Parathyroid adenoma (tissue), 2 donors: ENCODE measurements around the gene ACP7.
"Not testable (repeated sequence)": the region's sequence is repeated elsewhere in the genome, so short reads cannot be mapped to it uniquely, and the experiment has no call there.

Source experiments
- H2AFZ ChIP-seq: fragments of 300-600 bp; sonication (generic); one replicate; pipeline ENCODE4 v1.7.0; 2017; ENCODE audit warnings: antibody characterized with exemption, mild to moderate bottlenecking
- H3K27ac ChIP-seq: fragments of 300-600 bp; sonication (generic); one replicate; pipeline ENCODE4 v1.7.0; 2017
- H3K27me3 ChIP-seq: fragments of 300-600 bp; sonication (generic); one replicate; pipeline ENCODE4 v1.7.0; 2017; ENCODE audit warnings: low read length; ENCODE audit not compliant: control insufficient read depth, insufficient read depth
- H3K36me3 ChIP-seq: fragments of 300-600 bp; sonication (generic); one replicate; pipeline ENCODE4 v1.7.0; 2017; ENCODE audit warnings: low read length; ENCODE audit not compliant: control insufficient read depth, insufficient read depth
- H3K4me1 ChIP-seq: fragments of 300-600 bp; sonication (generic); one replicate; pipeline ENCODE4 v1.7.0; 2017; ENCODE audit warnings: control low read depth
- H3K4me2 ChIP-seq: fragments of 300-600 bp; sonication (generic); one replicate; pipeline ENCODE4 v1.7.0; 2017; ENCODE audit warnings: low read length
- H3K4me3 ChIP-seq: fragments of 300-600 bp; sonication (generic); one replicate; pipeline ENCODE4 v1.7.0; 2017; ENCODE audit warnings: low read depth, low read length
- H3K79me2 ChIP-seq: fragments of 300-600 bp; sonication (generic); one replicate; pipeline ENCODE4 v1.7.0; 2017; ENCODE audit warnings: control low read depth
- H3K9ac ChIP-seq: fragments of 300-600 bp; sonication (generic); one replicate; pipeline ENCODE4 v1.7.0; 2017; ENCODE audit warnings: mild to moderate bottlenecking
- H3K9me3 ChIP-seq: fragments of 300-600 bp; sonication (generic); one replicate; pipeline ENCODE4 v1.7.0; 2017; ENCODE audit warnings: low read length; ENCODE audit not compliant: control insufficient read depth
- CTCF ChIP-seq: fragments of 300-600 bp; sonication (generic); IDR thresholded peaks from one replicate; pipeline ENCODE4 v1.7.0; 2017; ENCODE audit warnings: antibody characterized with exemption, mild to moderate bottlenecking
- donor health status: primary hyperparathyroidism.

The ACP7 gene

DNA sequence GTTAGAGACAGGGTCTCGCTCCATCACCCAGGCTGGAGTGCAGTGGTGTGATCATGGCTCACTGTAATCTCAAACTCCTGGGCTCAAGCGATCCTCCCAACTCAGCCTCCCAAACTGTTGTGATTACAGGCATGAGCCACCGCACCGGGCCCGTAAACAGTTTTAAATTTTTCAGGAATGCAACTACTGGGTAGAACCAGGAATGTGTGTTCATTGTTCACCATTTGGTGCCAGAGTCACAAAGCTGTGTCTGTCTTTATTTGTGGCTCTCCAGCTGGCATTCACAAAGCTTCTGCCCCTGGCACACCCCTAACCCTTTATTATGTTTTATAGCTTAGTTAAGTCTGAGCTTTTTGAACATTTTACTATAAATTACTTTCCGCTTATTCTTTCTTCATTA lies 19.8 kb upstream of the ACP7 start:
- TF ChIP-seq CTCF = no peak
- Histone ChIP-seq H3K9me3 (no peaks in the 10 kb centered on the region), H2AFZ (no peak overlapping the region), H3K4me2 (no peak overlapping the region), H3K4me1 (peaks cover 24% of the 10 kb centered on the region), H3K27ac (no peak overlapping the region), H3K79me2 (no peaks in the 10 kb centered on the region), H3K27me3 (no peaks in the 10 kb centered on the region), H3K36me3 (no peaks in the 10 kb centered on the region), H3K9ac (no peak overlapping the region), H3K4me3 (no peak overlapping the region)

DNA sequence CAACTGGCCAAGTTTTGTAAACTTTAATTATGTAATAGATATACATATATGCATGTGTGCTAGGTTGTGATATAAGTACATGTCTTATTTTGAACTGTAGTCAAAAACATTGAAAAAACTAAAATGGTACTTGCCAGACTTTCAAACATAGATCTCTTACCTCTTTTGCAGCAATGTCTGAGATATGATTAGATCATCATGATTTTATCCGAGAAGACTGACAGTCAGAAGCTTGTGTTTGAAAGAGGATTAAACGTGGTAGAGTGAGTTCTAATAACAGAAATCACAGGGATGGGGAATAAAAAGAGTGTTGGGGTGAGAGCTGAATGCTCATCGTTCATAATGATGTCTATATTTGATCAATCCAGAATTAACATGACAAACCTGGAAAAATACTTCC lies 18.2 kb upstream of the ACP7 start:
- Histone ChIP-seq H3K9me3 (no peaks in the 10 kb centered on the region), H3K4me1 (peaks cover 24% of the 10 kb centered on the region), H3K27me3 (no peaks in the 10 kb centered on the region), H3K27ac (peak overlapping the region; percentile 71), H3K9ac (no peak overlapping the region), H3K36me3 (no peaks in the 10 kb centered on the region), H3K4me2 (peak overlapping the region; percentile 39), H2AFZ (peak overlapping the region; percentile 2), H3K79me2 (no peaks in the 10 kb centered on the region), H3K4me3 (peak overlapping the region; percentile 12)
- no peak for TF ChIP-seq CTCF

- H3K27me3 ChIP-seq = no peaks in the 10 kb centered on the region
- peak overlapping the region; percentile 71 for H3K27ac ChIP-seq
- TF ChIP-seq CTCF = no peak
- no peaks in the 10 kb centered on the region for H3K36me3 ChIP-seq
- H3K4me3 ChIP-seq = no peak overlapping the region
- no peak overlapping the region for H3K4me2 ChIP-seq
- H3K9ac ChIP-seq = no peak overlapping the region
- H2AFZ ChIP-seq = peak overlapping the region; percentile 10
- no peaks in the 10 kb centered on the region for H3K79me2 ChIP-seq
- H3K9me3 ChIP-seq = no peaks in the 10 kb centered on the region
- H3K4me1 ChIP-seq = peaks cover 14% of the 10 kb centered on the region
These were observed 17.1 kb upstream of the ACP7 start for GRCh38 chr19:39067104-39067503.

DNA sequence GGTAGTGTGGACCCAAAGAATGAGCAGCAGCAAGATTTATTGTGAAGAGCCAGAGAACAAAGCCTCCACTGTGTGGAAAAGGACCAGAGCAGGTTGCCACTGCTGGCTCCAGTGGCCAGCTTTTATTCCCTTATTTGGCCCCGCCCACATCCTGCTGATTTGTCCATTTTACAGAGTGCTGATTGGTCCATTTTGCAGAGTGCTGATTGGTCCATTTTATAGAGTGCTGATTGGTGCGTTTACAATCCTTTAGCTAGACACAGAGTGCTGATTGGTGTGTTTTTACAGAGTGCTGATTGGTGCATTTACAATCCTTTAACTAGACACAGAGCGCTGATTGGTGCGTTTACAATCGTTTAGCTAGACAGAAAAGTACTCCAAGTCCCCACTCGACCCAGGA lies 15.9 kb upstream of the ACP7 start:
- not testable (repeated sequence) for H3K36me3 ChIP-seq, H3K4me3 ChIP-seq, H3K79me2 ChIP-seq, H3K9me3 ChIP-seq, H3K4me2 ChIP-seq, H3K9ac ChIP-seq, H3K27me3 ChIP-seq, H2AFZ ChIP-seq
- H3K4me1 ChIP-seq = peaks cover 14% of the 10 kb centered on the region
- peak overlapping the region; percentile 71 for H3K27ac ChIP-seq

- Histone ChIP-seq H3K4me2 (no peak overlapping the region), H3K9me3 (no peaks in the 10 kb centered on the region), H3K4me3 (no peak overlapping the region), H3K27ac (peak overlapping the region; percentile 68), H3K79me2 (no peaks in the 10 kb centered on the region), H3K27me3 (no peaks in the 10 kb centered on the region), H3K36me3 (no peaks in the 10 kb centered on the region), H2AFZ (peak overlapping the region; percentile 29), H3K9ac (no peak overlapping the region), H3K4me1 (peaks cover 11% of the 10 kb centered on the region)
- TF ChIP-seq CTCF = no peak
These were observed 13.3 kb upstream of the ACP7 start for GRCh38 chr19:39070888-39071287.
